ENCODE measurements around the gene TSPAN17. TPM values are rescaled to one million over a fixed set of nuclear protein-coding genes. Genes with fewer than 3 reads are reported as not detected.

Gene TSPAN17
- total and polyA plus RNA-seq, 9 of the 15 experiments (the other 6 are each of a cell fraction or from before 2014, with no cell fraction given), result 0.73 to 58.3 (median 34.5) TPM

DNA sequence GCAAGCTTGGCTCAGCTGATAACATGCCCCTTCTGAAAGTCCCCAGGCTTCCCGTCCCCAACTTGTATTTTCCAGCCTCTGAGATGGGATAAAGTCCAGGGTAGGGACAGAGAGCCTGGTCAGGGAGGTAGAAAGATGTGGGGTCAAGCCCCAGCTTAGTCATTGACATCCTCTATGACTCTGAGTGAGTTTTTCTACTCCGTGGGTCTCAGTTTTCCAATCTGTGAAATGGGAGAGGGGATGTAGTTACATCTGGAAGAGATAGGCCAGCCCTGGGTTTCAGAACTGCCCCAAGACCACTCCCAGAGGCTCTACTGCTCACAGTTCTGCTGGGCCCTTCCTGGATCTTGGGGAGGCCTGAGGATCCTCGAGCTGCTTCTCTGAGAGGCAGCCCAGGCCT, 40.4 kb upstream of the TSPAN17 start (continued):
- TF ChIP-seq HDAC1 (IDR thresholded peaks at IDR 0.05), result 0 out of 4 replicates have a peak, but pooled peaks of 1 of the 2 experiments have one; percentile 29
- TF ChIP-seq BACH1 (tag; IDR thresholded peaks at IDR 0.05), result no peak
- peak in 1 of 2 experiments; percentile 57; a peak in 1 of 3 replicates for TF ChIP-seq CBX3 (IDR thresholded peaks at IDR 0.05; ENCODE audit: borderline replicate concordance in 1 of 2, low read length in 2 of 2)
- TF ChIP-seq CBX1 (IDR thresholded peaks at IDR 0.05; ENCODE audit: low read depth), result 0 out of 2 replicates have a peak, but pooled peaks have one; percentile 39
- TF ChIP-seq ZNF3 (CRISPR knock-in tag; IDR thresholded peaks at IDR 0.05), result no peak
- TF ChIP-seq CTBP1 (IDR thresholded peaks at IDR 0.05; ENCODE audit: borderline replicate concordance), result no peak
- TF ChIP-seq, protein P1, sequence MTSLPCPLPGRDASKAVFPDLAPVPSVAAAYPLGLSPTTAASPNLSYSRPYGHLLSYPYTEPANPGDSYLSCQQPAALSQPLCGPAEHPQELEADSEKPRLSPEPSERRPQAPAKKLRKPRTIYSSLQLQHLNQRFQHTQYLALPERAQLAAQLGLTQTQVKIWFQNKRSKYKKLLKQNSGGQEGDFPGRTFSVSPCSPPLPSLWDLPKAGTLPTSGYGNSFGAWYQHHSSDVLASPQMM (CRISPR knock-in tag; IDR thresholded peaks at IDR 0.05), result no peak
- TF ChIP-seq, protein P2, sequence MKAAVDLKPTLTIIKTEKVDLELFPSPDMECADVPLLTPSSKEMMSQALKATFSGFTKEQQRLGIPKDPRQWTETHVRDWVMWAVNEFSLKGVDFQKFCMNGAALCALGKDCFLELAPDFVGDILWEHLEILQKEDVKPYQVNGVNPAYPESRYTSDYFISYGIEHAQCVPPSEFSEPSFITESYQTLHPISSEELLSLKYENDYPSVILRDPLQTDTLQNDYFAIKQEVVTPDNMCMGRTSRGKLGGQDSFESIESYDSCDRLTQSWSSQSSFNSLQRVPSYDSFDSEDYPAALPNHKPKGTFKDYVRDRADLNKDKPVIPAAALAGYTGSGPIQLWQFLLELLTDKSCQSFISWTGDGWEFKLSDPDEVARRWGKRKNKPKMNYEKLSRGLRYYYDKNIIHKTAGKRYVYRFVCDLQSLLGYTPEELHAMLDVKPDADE (conservative IDR thresholded peaks at IDR 0.05; ENCODE audit: control insufficient read depth, low read depth, low read length), result no peak
- TF ChIP-seq FOS (IDR thresholded peaks at IDR 0.05; ENCODE audit: extremely low read depth, insufficient read length), result no peak
- TF ChIP-seq, protein P3, sequence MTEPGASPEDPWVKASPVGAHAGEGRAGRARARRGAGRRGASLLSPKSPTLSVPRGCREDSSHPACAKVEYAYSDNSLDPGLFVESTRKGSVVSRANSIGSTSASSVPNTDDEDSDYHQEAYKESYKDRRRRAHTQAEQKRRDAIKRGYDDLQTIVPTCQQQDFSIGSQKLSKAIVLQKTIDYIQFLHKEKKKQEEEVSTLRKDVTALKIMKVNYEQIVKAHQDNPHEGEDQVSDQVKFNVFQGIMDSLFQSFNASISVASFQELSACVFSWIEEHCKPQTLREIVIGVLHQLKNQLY (CRISPR knock-in tag; conservative IDR thresholded peaks at IDR 0.05), result no peak
- peak; percentile 79 to 86 for TF ChIP-seq KDM1A (IDR thresholded peaks at IDR 0.05)
- TF ChIP-seq ESRRA (IDR thresholded peaks at IDR 0.05; ENCODE audit: borderline replicate concordance, low read depth), result 0 out of 2 replicates have a peak, but pooled peaks have one; percentile 24
- TF ChIP-seq, protein P4, sequence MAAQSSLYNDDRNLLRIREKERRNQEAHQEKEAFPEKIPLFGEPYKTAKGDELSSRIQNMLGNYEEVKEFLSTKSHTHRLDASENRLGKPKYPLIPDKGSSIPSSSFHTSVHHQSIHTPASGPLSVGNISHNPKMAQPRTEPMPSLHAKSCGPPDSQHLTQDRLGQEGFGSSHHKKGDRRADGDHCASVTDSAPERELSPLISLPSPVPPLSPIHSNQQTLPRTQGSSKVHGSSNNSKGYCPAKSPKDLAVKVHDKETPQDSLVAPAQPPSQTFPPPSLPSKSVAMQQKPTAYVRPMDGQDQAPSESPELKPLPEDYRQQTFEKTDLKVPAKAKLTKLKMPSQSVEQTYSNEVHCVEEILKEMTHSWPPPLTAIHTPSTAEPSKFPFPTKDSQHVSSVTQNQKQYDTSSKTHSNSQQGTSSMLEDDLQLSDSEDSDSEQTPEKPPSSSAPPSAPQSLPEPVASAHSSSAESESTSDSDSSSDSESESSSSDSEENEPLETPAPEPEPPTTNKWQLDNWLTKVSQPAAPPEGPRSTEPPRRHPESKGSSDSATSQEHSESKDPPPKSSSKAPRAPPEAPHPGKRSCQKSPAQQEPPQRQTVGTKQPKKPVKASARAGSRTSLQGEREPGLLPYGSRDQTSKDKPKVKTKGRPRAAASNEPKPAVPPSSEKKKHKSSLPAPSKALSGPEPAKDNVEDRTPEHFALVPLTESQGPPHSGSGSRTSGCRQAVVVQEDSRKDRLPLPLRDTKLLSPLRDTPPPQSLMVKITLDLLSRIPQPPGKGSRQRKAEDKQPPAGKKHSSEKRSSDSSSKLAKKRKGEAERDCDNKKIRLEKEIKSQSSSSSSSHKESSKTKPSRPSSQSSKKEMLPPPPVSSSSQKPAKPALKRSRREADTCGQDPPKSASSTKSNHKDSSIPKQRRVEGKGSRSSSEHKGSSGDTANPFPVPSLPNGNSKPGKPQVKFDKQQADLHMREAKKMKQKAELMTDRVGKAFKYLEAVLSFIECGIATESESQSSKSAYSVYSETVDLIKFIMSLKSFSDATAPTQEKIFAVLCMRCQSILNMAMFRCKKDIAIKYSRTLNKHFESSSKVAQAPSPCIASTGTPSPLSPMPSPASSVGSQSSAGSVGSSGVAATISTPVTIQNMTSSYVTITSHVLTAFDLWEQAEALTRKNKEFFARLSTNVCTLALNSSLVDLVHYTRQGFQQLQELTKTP (IDR thresholded peaks at IDR 0.05; ENCODE audit: low read depth in 1 of 2, partially characterized antibody in 2 of 2), result no peak
- TF ChIP-seq NBN (IDR thresholded peaks at IDR 0.05; ENCODE audit: low read depth), result no peak
